Keratinocyte (primary cell): Measurements from ENCODE around the gene TSPAN10. TPM values are rescaled to one million over a fixed set of nuclear protein-coding genes. Genes with fewer than 3 reads are reported as not detected.

Experiments used
- DNase-seq: peaks from one replicate; pipeline ENCODE4 v3.0.0-alpha.2; 2011; ENCODE audit warnings: low read depth, missing footprints, low spot score
- FAIRE-seq: peaks from 2 replicates; lab custom pipeline; 2011; peaks lifted over from hg19 to GRCh38; lab: Jason Lieb, UNC
- H2AFZ ChIP-seq: 2 replicates; pipeline ENCODE4 v1.6.0; 2012; ENCODE audit warnings: low read length, control low read depth, inconsistent platforms; ENCODE audit not compliant: control insufficient read depth
- H3K27ac ChIP-seq: 2 replicates; pipeline ENCODE4 v1.5.1; 2011; ENCODE audit warnings: low read length; ENCODE audit not compliant: control insufficient read depth, insufficient read depth
- H3K27me3 ChIP-seq: 3 replicates; pipeline ENCODE4 v1.6.0; 2011; ENCODE audit warnings: low read length; ENCODE audit not compliant: control insufficient read depth, insufficient read depth; ENCODE audit errors: extremely low read depth
- H3K36me3 ChIP-seq, 2 experiments: 2 replicates in 1 of 2; 3 replicates in 1 of 2; pipeline ENCODE4 v1.5.1; 2011; ENCODE audit warnings: low read length in 2 of 2, mild to moderate bottlenecking in 1 of 2; ENCODE audit not compliant: control insufficient read depth in 2 of 2, insufficient read depth in 2 of 2; ENCODE audit errors: extremely low read depth in 1 of 2
- H3K4me1 ChIP-seq: 3 replicates; pipeline ENCODE4 v1.5.1; 2011; ENCODE audit warnings: low read length; ENCODE audit not compliant: control insufficient read depth, insufficient read depth; ENCODE audit errors: extremely low read depth
- H3K4me2 ChIP-seq: 3 replicates; pipeline ENCODE4 v1.6.0; 2011; ENCODE audit warnings: low read depth, low read length; ENCODE audit not compliant: control insufficient read depth, insufficient read depth; ENCODE audit errors: extremely low read depth
- H3K4me3 ChIP-seq, 3 experiments: fragments of 200-600 bp in 1 of 3; sonication (generic) in 1 of 3; 2 replicates in 2 of 3; 3 replicates in 1 of 3; pipeline ENCODE4 v1.5.1; 2011 to 2016; ENCODE audit warnings: low read length in 3 of 3, mild to moderate bottlenecking in 3 of 3, control low read depth in 2 of 3, inconsistent platforms in 1 of 3, low read depth in 1 of 3, mixed read lengths in 1 of 3, mixed run types in 1 of 3, moderate library complexity in 1 of 3; ENCODE audit not compliant: control insufficient read depth in 2 of 3, insufficient read depth in 2 of 3; ENCODE audit errors: extremely low read depth in 1 of 3
- H3K79me2 ChIP-seq: 2 replicates; pipeline ENCODE4 v1.6.0; 2012; ENCODE audit warnings: low read length; ENCODE audit not compliant: control insufficient read depth, insufficient read depth
- H3K9ac ChIP-seq: 3 replicates; pipeline ENCODE4 v1.6.0; 2011; ENCODE audit warnings: low read length; ENCODE audit not compliant: control insufficient read depth, insufficient read depth; ENCODE audit errors: extremely low read depth
- H3K9me1 ChIP-seq: 3 replicates; pipeline ENCODE4 v1.6.0; 2011; ENCODE audit warnings: low read length; ENCODE audit not compliant: control insufficient read depth, insufficient read depth; ENCODE audit errors: extremely low read depth
- H3K9me3 ChIP-seq: 2 replicates; pipeline ENCODE4 v1.5.1; 2012; ENCODE audit warnings: low read depth, low read length; ENCODE audit not compliant: control insufficient read depth
- H4K20me1 ChIP-seq: 3 replicates; pipeline ENCODE4 v1.6.0; 2011; ENCODE audit warnings: low read length; ENCODE audit not compliant: control insufficient read depth, insufficient read depth; ENCODE audit errors: extremely low read depth
- EZH2 ChIP-seq: IDR thresholded peaks from one replicate; pipeline ENCODE4 v1.6.1; 2012; ENCODE audit warnings: inconsistent platforms, mild to moderate bottlenecking, low read length, moderate library complexity
- dilution Hi-C: fragments of 300-500 bp; cut with MboI; formaldehyde crosslinking; loops from one replicate; pipeline ENCODE4 v1.7.0; 2020; ENCODE audit warnings: low sequenced_read_pairs; ENCODE audit not compliant: extremely low pct_ligation_motif_present
- polyA plus RNA-seq, 5 experiments: library from polyadenylated mRNA; depleted of rRNA in 3 of 5; stranded (reverse) in 3 of 5; stranded (forward) in 1 of 5; unstranded in 1 of 5; fragments of >200 nt; gene quantifications; 1 replicate in 1 of 5; 2 replicates in 3 of 5; 3 replicates in 1 of 5; pipeline versions ENCODE4 v1.2.1 to v1.2.3, GENCODE V29; 2011 to 2012; ENCODE audit warnings: missing spikeins in 2 of 5, low read depth in 1 of 5, low replicate concordance in 1 of 5
- TF ChIP-seq, protein P1 (sequence below), 3 experiments: IDR thresholded peaks in 1 of 3; conservative IDR thresholded peaks in 1 of 3; optimal IDR thresholded peaks in 1 of 3; 2 replicates in 2 of 3; 3 replicates in 1 of 3; pipeline versions ENCODE3 to v1.5.1; 2011; ENCODE audit warnings: low read length in 3 of 3, mild to moderate bottlenecking in 3 of 3, moderate library complexity in 2 of 3, control low read depth in 1 of 3, inconsistent platforms in 1 of 3; ENCODE audit not compliant: insufficient read depth in 2 of 3; ENCODE audit errors: extremely low read depth in 1 of 3

TSPAN10 gene
- polyA plus RNA-seq, 1 donor (not counting 4 experiments of a cell fraction or from before 2014, with no cell fraction given): 0.89 TPM

DNA sequence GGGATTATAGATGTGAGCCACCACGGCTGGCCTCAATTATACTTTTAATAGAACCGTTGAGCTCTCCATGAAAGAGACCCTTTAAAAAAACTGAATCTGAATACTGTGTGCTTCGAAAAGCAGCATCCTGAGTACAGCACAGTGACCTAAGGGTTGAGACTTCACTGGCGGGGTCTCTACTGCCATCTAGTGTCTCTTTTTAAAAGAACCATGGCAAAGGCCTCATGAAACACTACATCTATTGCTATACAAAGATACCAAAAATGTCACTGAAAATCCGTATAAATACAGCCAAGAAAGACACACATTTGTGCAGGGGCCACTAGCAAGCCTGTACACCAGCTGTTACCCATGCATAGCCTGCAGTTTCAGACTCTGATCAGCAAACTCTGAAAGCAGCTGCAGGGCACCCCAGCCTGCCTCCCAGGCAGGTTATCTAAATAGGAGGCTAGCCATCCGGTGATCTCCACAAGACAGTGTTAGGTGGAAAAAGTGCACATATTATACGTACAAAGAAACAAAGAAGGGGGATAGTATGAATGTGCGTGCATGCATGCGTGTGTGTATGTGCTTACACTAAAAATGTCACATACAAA is 35.4 kb upstream of the TSPAN10 start:
- Histone ChIP-seq H3K27me3 (no peaks in the 10 kb centered on the region), H3K9ac (no peak overlapping the region), H3K36me3 (peaks cover 35 to 47% of the 10 kb centered on the region in 2 experiments), H3K27ac (no peak overlapping the region), H3K4me2 (no peak overlapping the region), H2AFZ (no peak overlapping the region), H3K9me1 (no peaks in the 10 kb centered on the region), H4K20me1 (peaks cover 12% of the 10 kb centered on the region), H3K79me2 (peaks cover 10% of the 10 kb centered on the region), H3K9me3 (no peaks in the 10 kb centered on the region), H3K4me1 (no peaks in the 10 kb centered on the region), H3K4me3 (no peak overlapping the region)
- dilution Hi-C loops: no loop called here
- FAIRE-seq (no peak), DNase-seq (peak; percentile 21)
- TF ChIP-seq EZH2: no peak
- TF ChIP-seq, protein P1, sequence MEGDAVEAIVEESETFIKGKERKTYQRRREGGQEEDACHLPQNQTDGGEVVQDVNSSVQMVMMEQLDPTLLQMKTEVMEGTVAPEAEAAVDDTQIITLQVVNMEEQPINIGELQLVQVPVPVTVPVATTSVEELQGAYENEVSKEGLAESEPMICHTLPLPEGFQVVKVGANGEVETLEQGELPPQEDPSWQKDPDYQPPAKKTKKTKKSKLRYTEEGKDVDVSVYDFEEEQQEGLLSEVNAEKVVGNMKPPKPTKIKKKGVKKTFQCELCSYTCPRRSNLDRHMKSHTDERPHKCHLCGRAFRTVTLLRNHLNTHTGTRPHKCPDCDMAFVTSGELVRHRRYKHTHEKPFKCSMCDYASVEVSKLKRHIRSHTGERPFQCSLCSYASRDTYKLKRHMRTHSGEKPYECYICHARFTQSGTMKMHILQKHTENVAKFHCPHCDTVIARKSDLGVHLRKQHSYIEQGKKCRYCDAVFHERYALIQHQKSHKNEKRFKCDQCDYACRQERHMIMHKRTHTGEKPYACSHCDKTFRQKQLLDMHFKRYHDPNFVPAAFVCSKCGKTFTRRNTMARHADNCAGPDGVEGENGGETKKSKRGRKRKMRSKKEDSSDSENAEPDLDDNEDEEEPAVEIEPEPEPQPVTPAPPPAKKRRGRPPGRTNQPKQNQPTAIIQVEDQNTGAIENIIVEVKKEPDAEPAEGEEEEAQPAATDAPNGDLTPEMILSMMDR (optimal IDR thresholded peaks at IDR 0.05 in 1 of 3, IDR thresholded peaks at IDR 0.05 in 1 of 3, conservative IDR thresholded peaks at IDR 0.05 in 1 of 3; ENCODE audit: extremely low read depth in 1 of 3, insufficient read depth in 2 of 3, low read length in 3 of 3): peak; percentile 61 to 69 (median 68)

DNA sequence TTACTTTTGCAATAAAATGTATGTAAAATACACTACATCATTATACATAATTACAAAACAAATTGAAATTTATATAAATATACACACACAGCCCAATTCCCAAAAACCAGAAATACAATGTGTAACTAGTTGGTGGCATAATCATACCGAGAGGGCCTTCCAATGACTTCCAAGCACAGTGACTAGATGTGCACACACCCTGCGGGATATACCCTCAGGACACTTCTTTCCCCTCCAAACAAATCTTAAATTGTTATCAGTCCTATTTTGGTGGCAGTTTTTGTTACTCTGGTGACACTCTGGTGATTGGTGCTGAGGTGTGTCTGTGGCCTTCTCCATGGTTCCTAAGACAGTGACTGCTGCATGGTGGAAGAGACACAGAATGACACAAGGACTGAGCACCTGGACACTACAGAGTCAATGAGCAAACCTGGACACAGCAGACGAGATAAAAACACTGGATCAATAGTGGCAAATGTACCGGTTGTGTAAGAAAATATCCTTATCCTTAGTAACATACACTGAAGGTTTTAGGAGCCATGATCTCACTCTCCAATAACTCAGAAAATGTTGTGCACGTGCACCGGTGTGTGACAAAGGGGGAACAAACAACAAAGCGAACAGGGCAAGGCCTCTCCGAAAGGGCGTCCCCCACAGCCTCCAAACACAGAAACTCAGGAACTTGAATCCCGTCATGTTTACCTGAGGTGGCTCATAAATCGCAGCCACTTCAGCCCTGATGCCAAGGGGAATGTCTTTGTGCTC is 33.0 kb upstream of the TSPAN10 start:
- H3K27me3 ChIP-seq: no peaks in the 10 kb centered on the region
- dilution Hi-C loops: no loop called here
- no peaks in the 10 kb centered on the region for H3K9me1 ChIP-seq
- peaks cover 16% of the 10 kb centered on the region for H3K79me2 ChIP-seq
- FAIRE-seq: no peak
- no peak overlapping the region for H2AFZ ChIP-seq
- no peak for TF ChIP-seq EZH2
- TF ChIP-seq, protein P1 (optimal IDR thresholded peaks at IDR 0.05 in 1 of 3, IDR thresholded peaks at IDR 0.05 in 1 of 3, conservative IDR thresholded peaks at IDR 0.05 in 1 of 3; ENCODE audit: extremely low read depth in 1 of 3, insufficient read depth in 2 of 3, low read length in 3 of 3): no peak
- H3K4me3 ChIP-seq: no peak overlapping the region
- H3K4me1 ChIP-seq: no peaks in the 10 kb centered on the region
- H4K20me1 ChIP-seq: peaks cover 14% of the 10 kb centered on the region
- no peak overlapping the region for H3K27ac ChIP-seq
- no peaks in the 10 kb centered on the region for H3K9me3 ChIP-seq
- peaks cover 39 to 44% of the 10 kb centered on the region in 2 experiments for H3K36me3 ChIP-seq
- H3K4me2 ChIP-seq: no peak overlapping the region
- no peak overlapping the region for H3K9ac ChIP-seq
- no peak for DNase-seq
